ENCODE data around the gene THAP7.

Gene THAP7

DNA sequence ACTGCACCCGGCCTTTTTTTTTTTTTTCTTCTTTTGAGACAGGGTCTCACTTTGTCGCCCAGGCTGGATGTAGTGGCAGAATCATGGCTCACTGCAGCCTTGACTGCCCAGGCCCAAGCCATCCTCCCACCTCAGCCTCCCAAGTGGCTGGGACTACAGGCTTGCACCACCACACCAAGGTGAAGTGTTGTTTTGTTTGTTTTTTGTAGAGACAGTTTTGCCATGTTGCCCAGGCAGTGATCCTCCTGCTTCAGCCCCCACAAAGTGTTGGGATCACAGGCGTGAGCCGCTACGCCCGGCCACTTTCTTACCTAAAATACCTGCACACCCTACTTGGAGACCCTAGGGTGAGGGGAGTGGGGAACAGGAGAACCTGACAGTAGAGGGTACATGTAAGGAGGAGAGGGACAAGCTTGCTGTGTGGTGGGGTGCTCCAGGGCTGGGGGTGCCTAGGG, 39.4 kb downstream of the THAP7 start:
- DNase-seq = no peak

GRCh38 chr22:20960609-20961008, 41.3 kb downstream of the THAP7 start:
- no peak for DNase-seq

- no peak for DNase-seq
Observed at GRCh38 chr22:20959578-20960461, 42.1 kb downstream of the THAP7 start.

- DNase-seq = no peak
Observed at GRCh38 chr22:20957683-20958431, 44.1 kb downstream of the THAP7 start.

GRCh38 chr22:20957102-20957682, 44.7 kb downstream of the THAP7 start:
- no peak for DNase-seq

- DNase-seq = no peak
Observed at GRCh38 chr22:20956258-20957101, 45.4 kb downstream of the THAP7 start.

DNA sequence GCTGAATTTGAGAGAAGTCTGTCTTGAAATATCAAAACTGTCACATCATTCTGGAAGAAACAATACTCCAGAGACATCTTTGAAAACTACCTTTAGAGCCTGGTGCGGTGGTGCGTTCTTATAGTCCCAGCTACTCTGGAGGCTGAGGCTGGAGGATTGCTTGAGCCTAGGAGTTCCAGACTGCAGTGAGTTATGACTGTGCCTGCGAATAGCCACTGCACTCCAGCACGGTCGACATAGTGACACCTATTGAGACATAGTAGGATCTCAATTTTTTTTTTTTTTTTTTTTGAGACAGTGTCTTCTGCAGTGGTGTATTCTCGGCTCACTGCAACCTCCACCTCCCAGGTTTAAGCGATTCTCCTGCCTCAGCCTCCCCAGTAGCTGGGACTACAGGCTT, 46.4 kb downstream of the THAP7 start:
- DNase-seq = no peak

DNA sequence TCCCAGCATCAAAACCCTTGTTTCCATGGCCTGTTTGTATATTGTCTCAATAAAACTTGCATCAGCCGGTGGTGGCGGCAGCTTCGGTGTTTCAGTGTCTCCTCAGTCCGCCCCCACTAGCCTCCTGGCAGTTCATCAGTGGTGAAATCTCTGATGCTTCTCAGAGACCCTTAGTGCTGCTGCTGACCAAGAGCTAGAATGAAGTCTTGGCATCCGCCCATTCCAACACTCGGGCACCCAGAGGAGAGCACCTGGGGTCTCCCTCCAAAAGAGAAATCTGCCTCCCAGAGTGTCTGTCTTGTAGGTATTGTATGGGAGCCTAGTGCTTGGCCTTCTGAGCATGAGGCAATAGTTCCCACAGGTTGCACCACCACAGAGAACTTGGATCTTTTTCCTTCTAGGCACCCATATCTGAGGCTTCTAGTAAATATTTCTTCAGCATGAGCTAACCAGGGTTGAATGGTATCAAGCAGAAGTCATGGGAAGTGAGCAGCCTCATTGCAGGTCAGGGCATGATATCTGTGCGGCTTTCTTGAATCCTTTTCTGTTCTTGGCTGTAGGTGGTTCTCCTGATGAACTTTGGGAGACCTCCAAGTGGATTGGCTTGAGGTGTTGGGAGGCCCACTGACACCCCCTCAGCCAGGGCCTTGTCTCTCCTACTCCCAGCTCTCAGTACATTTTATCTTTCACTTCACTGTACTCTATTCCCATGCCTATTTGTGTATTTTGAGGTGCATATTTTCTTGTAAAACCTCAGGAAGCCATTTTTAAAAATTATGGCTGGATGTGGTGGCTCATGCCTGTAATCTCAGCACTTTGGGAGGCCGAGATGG, 48.0 kb downstream of the THAP7 start:
- DNase-seq = no peak

DNA sequence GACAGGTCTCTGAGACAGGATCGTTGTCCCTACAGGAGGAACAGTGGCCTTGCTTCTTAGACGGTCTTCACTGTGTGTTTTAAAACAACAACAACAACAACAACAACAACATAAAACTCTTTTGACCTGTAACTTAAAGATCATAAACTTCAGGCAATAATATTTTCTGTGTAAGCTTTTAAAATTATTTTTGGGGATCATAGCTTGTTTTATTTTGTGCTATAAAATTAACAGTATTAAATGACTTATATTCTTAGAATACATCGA, 48.6 kb downstream of the THAP7 start:
- no peak for DNase-seq

GRCh38 chr22:20952544-20953341, 49.2 kb downstream of the THAP7 start:
- DNase-seq = no peak

- no peak for DNase-seq
Observed at GRCh38 chr22:20951932-20952380, 50.0 kb downstream of the THAP7 start.

- DNase-seq = no peak
Observed at GRCh38 chr22:20951151-20951931, 50.6 kb downstream of the THAP7 start.

DNA sequence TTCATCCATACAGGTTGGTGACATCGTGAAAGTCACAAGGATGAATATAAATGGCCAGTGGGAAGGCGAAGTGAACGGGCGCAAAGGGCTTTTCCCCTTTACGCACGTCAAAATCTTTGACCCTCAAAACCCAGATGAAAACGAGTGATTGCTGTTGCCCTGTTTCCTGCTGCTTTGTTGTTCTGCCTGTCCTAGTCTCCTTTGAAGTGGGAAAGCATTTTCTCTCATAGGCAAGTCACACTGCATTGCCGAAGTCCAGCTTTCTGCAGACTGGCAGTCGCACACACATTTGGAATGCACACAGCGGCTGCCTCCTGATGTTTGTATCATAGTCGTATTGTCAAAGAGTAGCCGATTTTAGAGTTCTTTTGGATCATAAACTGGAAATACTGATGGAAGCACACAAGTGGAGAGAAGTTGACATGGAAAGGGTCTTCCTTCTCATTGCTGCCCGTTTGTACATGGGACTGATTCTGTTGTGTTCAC, 52.2 kb downstream of the THAP7 start:
- DNase-seq = no peak
